WERI-Rb-1 (cell line): ENCODE results near the gene BFSP1.

ENCODE experiments used
- DNase-seq: peaks from one replicate; pipeline ENCODE4 v3.0.0-alpha.2; 2020
- H3K27ac ChIP-seq: fragments of 250-450 bp; sonication (Bioruptor Pico); 2 replicates; pipeline ENCODE4 v1.5.1; 2020; ENCODE audit warnings: mild to moderate bottlenecking, moderate library complexity
- H3K27me3 ChIP-seq: fragments of 250-450 bp; sonication (Bioruptor Pico); 2 replicates; pipeline ENCODE4 v1.5.1; 2021; ENCODE audit warnings: mild to moderate bottlenecking, low read depth, moderate library complexity; ENCODE audit not compliant: insufficient read depth, severe bottlenecking
- H3K36me3 ChIP-seq: fragments of 250-450 bp; sonication (Bioruptor Pico); 2 replicates; pipeline ENCODE4 v1.5.1; 2020; ENCODE audit warnings: mild to moderate bottlenecking, moderate library complexity
- H3K4me3 ChIP-seq: 2 replicates; pipeline ENCODE4 v1.5.1; 2011; ENCODE audit warnings: low read depth, mild to moderate bottlenecking, control low read depth, low read length
- H3K9me3 ChIP-seq: fragments of 250-450 bp; sonication (Bioruptor Pico); 2 replicates; pipeline ENCODE4 v1.5.1; 2021; ENCODE audit warnings: mild to moderate bottlenecking, moderate library complexity; ENCODE audit not compliant: severe bottlenecking
- CTCF ChIP-seq: IDR thresholded peaks from 2 replicates; pipeline ENCODE4 v1.5.1; 2011; ENCODE audit warnings: low read depth, mild to moderate bottlenecking, control low read depth, inconsistent platforms, low read length

Gene BFSP1

GRCh38 chr20:17568045-17568788 lies 37.0 kb upstream of the BFSP1 start:
- Histone ChIP-seq H3K4me3 (peak overlapping the region; percentile 96), H3K27me3 (no peaks in the 10 kb centered on the region), H3K27ac (no peak overlapping the region; the same call in 1 of the 2 replicates), H3K36me3 (no peaks in the 10 kb centered on the region; the same call in none of the 2 replicates), H3K9me3 (no peaks in the 10 kb centered on the region)
- TF ChIP-seq CTCF = no peak
- DNase-seq = no peak

- H3K4me3 ChIP-seq = no peak overlapping the region
- H3K27me3 ChIP-seq = no peaks in the 10 kb centered on the region
- no peaks in the 10 kb centered on the region for H3K9me3 ChIP-seq
- TF ChIP-seq CTCF = no peak
- no peak overlapping the region for H3K27ac ChIP-seq
- no peak for DNase-seq
- H3K36me3 ChIP-seq = no peaks in the 10 kb centered on the region; the same call in 1 of the 2 replicates
Observed at GRCh38 chr20:17566345-17566744, 35.2 kb upstream of the BFSP1 start.

GRCh38 chr20:17565169-17565845 lies 34.1 kb upstream of the BFSP1 start:
- Histone ChIP-seq H3K4me3 (no peak overlapping the region), H3K27ac (no peak overlapping the region), H3K9me3 (no peaks in the 10 kb centered on the region), H3K27me3 (no peaks in the 10 kb centered on the region), H3K36me3 (no peaks in the 10 kb centered on the region; the same call in 1 of the 2 replicates)
- no peak for DNase-seq
- no peak for TF ChIP-seq CTCF

DNA sequence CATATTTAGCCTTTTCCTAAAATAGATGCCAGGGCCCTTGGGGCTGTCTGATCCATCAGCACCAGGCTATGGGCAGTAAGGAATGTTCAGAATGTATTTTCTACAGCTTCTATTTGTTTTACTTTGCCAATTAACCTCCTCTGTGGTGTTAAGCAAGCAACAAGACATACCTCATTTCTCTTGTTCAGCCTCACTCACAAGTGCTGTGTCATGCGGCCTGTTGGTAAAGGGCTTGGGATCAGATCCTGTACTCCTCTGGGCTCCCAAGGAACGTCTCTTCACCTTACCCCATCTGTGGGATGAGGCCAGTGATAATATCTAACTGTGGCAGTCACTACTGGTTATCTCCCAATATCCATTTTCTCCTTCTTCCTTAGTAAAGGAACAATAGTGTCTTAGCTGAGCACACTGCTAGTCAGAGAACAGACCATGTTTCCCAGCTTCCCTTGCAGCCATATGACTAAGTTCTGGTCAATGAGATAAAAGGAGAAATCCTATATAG lies 31.7 kb upstream of the BFSP1 start:
- DNase-seq = no peak
- no peaks in the 10 kb centered on the region for H3K36me3 ChIP-seq
- H3K4me3 ChIP-seq = no peak overlapping the region
- no peaks in the 10 kb centered on the region for H3K9me3 ChIP-seq
- H3K27me3 ChIP-seq = no peaks in the 10 kb centered on the region
- TF ChIP-seq CTCF = no peak
- H3K27ac ChIP-seq = no peak overlapping the region

- Histone ChIP-seq H3K27ac (no peak overlapping the region), H3K9me3 (no peaks in the 10 kb centered on the region), H3K4me3 (no peak overlapping the region), H3K27me3 (no peaks in the 10 kb centered on the region), H3K36me3 (no peaks in the 10 kb centered on the region)
- DNase-seq = no peak
- no peak for TF ChIP-seq CTCF
Observed at GRCh38 chr20:17560344-17561074, 29.3 kb upstream of the BFSP1 start.
